Fibroblast of lung (primary cell): Measurements from ENCODE around the gene NKAIN4.
A peak's percentile ranks its signal among the peaks of the same experiment; 100 is the strongest.

ENCODE experiments used
- EZH2 ChIP-seq: IDR thresholded peaks from 2 replicates; pipeline ENCODE4 v1.5.1; 2012; ENCODE audit warnings: low read length, control low read depth, mild to moderate bottlenecking; ENCODE audit errors: missing control alignments
- TF ChIP-seq, protein P1 (sequence below), 2 donors: IDR thresholded peaks in 1 of 2; conservative IDR thresholded peaks in 1 of 2; 1 replicate in 1 of 2; 2 replicates in 1 of 2; pipeline ENCODE4 v1.5.1; 2011 to 2012; ENCODE audit warnings: low read length in 2 of 2, control low read depth in 1 of 2, inconsistent platforms in 1 of 2, low read depth in 1 of 2, mild to moderate bottlenecking in 1 of 2

DNA sequence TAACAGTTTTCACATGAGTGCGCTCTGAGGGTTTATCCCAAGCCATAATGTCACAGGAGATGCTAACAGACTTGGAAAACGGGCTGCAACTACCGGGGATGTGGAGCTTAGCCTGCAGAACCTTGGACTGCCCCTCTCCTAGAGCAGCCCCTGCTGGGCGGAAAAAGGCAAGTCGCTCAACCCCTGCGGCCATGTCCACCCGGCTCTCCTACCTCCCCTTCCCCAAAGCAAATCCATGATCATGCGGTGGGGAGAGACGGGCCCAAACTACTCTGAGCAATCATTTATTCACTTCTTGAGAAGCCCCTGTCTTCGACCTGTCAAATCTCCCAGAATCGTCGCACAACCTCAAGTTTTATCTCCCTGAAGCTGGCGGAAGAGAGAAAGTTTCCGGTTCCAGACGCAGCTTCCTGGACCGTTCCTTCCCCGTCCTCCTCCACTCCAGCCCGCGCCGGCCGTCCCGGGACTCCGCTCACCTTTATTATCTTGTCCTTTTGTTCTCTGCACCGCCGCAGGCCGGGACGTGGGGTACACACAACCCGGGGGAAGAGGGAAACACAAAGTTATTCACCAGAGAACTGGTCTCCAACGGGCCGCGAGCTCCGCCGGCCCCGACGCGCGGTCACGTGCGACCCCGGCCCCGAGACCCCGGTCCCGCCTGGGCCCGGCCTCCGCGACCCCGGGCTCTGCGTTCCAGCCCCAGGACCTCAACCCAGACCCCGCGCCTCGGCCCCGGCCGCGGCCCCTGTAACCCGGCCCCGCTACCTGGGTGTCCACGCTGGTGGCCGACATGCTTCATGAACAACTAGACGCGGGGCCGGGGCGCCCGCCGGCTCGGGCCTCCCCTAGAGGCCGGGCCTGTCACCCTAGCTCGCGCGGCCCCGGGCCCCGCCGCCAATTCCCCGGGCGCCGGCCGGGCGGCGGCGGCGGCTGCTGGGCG, 38.9 kb downstream of the NKAIN4 start:
- TF ChIP-seq, protein P1, sequence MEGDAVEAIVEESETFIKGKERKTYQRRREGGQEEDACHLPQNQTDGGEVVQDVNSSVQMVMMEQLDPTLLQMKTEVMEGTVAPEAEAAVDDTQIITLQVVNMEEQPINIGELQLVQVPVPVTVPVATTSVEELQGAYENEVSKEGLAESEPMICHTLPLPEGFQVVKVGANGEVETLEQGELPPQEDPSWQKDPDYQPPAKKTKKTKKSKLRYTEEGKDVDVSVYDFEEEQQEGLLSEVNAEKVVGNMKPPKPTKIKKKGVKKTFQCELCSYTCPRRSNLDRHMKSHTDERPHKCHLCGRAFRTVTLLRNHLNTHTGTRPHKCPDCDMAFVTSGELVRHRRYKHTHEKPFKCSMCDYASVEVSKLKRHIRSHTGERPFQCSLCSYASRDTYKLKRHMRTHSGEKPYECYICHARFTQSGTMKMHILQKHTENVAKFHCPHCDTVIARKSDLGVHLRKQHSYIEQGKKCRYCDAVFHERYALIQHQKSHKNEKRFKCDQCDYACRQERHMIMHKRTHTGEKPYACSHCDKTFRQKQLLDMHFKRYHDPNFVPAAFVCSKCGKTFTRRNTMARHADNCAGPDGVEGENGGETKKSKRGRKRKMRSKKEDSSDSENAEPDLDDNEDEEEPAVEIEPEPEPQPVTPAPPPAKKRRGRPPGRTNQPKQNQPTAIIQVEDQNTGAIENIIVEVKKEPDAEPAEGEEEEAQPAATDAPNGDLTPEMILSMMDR (conservative IDR thresholded peaks at IDR 0.05 in 1 of 2, IDR thresholded peaks at IDR 0.05 in 1 of 2; ENCODE audit: low read depth in 1 of 2, low read length in 2 of 2), result peak; percentile 60 to 72
- TF ChIP-seq EZH2, result no peak
